ENCODE measurements around the gene MEGF11. TPM values are rescaled to one million over a fixed set of nuclear protein-coding genes. Genes with fewer than 3 reads are reported as not detected.
A peak's percentile ranks its signal among the peaks of the same experiment; 100 is the strongest.

The MEGF11 gene
- total RNA-seq, 1 donor from 2014 or later, result 0.35 TPM

DNA sequence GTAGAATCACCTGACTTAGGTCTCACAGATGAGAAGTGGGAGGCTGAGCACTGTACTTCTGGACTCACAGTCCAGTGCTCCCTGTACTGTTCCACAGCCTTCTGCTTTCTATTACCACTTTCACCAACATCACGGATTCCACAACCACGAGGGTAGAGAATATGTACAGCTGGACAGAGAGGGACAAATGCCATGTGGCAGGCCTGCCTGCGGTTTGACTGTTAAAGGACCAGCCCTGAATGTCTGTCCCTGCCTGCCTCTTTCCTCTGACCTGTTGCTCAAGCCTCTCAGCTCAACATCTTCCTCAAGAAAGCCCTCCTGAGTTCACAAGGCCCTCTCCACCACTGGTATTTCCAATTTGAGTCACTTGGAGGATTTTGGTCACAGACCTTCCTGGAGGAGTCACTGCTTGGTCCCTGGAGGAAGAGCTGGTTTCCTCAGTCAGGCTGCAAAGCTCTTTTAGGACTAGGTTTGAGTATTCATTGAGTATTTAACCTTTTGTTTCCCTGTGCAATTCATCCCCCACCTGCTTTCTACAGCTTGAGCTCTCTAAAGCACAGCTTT, 335.1 kb downstream of the MEGF11 start:
- DNase-seq (ENCODE audit: low spot score), result no peak

DNA sequence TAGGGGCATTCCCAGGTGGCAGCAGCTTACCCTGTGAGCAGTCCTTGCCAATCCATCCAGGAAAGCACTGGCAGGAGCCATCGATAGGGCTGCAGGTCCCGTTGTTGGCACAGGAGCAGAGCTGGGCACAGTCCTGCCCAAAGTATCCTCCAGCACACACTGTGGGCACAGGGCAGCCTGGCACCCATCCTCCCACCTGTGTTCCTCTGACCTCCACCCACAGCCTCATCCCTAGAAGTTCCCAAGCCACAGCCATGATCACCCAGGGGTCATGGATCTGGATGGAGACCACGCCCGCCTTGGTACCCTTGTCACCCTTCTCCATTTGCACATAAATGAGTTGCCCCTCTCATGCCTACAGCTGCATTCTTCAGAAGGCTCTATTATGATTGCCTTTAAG, 335.6 kb downstream of the MEGF11 start:
- DNase-seq (ENCODE audit: low spot score), result no peak

DNA sequence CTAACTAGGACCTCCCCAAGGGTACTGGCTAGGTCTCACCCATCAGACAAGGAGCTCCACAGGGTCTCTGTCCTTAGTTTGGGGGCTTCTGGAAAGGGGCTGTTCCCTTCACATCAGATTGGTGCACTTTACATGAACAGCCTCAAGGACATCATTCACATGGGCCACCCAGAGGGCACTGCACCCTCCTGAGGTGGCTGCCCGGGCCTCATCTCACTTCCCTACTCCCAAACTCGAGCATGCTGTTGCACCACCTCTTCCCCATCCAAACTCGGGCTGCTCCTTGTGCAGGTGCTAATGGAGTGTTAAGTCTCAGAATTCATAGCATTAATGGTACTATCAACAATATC, 336.2 kb downstream of the MEGF11 start:
- no peak for DNase-seq (ENCODE audit: low spot score)

DNA sequence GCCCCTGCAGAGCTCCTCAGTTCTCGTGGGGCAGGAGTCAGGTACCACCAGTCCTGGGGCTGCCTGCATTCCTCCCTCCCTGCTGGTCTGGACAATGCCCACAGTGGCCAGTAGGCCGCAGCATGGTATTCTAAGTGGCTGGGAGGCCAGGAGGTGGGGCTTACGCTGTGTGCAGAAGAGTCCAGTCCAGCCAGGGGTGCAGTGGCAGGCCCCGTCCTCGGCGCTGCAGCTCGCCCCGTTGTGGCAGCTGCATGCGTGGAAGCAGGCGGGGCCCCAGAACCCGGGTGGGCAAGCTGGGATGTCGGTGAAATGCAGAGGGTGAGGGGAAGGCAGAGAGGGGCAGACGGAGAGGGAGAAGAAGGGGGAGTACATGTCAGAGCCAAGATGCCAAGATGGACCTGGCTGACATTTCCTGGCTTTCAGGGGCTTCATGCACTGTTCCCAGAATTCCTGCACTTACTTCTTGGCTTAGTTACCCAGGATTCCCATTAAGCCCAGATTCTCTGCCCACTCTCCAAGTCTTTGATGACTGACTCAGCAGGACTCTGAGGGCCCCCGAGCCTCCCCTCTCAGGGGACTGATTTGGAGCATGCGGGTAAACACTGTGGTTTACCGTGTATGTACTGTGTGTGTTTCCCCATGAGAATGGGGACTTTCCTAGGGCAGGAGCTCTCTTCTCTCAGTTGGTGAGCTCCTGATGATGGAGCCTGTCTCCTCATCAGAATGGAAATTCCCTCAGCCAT, 336.7 kb downstream of the MEGF11 start:
- peak; percentile 59 for DNase-seq (ENCODE audit: low spot score)

- no peak for DNase-seq (ENCODE audit: low spot score)
Measured at GRCh38 chr15:65916041-65916663, 337.4 kb downstream of the MEGF11 start.

GRCh38 chr15:65914981-65915925, 338.3 kb downstream of the MEGF11 start:
- DNase-seq (ENCODE audit: low spot score), result no peak

DNA sequence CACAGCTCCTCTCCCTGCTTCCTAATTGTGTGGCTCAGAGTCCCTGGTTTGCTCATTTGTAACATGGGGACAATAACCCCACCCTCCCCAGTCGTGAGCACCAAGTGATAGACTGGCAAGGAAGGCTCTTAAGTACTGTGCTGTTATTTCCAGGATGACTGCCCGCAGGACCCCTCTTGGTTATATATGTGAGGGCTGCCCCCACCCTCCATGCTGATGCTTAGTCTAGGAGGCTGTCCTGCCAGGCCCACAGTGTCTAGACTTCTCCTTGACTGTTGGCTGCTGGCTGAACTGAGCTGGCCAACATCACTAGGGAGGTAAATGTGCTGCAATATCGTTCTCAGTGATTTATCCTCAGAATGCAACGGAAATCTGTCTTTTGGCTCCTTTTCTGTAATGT, 339.2 kb downstream of the MEGF11 start:
- DNase-seq (ENCODE audit: low spot score), result no peak

GRCh38 chr15:65913631-65914199, 339.8 kb downstream of the MEGF11 start:
- no peak for DNase-seq (ENCODE audit: low spot score)

DNA sequence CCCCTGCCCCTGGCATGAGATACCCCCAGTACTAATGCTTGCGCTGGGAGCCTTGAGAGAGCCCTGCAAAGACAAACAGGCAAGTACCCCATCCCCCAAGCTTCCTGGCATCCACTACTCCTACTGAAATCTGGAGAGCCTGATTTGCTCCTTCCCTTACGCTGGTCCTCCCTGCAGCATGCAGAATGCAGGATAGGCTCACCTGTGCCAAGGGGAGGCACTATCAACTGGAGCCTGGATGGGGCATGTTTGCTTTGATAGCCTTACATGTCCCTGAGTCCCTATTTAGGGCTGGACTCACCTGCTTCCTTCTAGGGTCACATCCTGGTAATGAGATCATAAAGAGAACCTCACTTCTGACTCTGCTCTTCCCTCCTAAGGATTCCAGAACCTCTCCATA, 341.3 kb downstream of the MEGF11 start:
- no peak for DNase-seq (ENCODE audit: low spot score)

DNA sequence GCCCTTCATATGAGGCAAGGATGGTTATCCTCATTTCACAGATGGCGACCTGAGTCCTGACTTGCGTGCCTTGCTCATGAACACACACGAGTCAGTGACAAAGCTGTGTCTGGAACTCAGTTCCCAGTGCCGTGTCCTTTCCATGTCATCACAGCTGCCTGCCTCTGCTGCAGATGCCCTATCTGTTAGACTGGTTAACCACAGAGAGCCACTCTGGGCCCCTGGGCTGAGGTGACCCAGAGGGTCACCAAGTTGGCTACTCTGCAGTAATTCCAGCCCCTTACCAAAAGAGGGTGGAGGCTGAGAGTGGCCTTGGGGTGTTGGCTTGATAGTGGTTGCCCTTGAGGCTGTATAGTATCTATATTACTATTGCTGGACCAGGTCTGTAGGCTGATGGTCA, 343.2 kb downstream of the MEGF11 start:
- no peak for DNase-seq (ENCODE audit: low spot score)

- no peak for DNase-seq (ENCODE audit: low spot score)
Measured at GRCh38 chr15:65909831-65910230, 343.7 kb downstream of the MEGF11 start.

GRCh38 chr15:65908876-65909275, 344.7 kb downstream of the MEGF11 start:
- no peak for DNase-seq (ENCODE audit: low spot score)

DNA sequence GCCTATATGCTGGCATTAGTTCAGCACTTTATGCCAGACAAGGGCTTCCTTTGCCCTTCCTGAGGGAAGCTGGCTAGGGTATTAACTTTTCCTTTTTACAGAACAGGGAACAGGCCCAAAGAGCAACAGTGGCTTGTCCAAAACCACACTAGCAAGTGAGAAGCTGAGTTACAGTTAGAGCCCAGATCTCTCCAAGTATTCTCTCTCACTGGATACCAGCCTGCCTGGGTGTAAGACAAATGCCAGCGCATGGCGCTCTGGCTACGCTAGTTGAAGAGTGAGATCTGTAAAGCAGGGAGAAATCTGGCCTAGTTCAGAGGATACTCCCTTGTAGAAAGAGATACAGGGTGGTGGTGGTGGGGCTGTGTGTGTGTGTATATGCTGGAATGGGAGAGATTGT, 345.9 kb downstream of the MEGF11 start:
- DNase-seq (ENCODE audit: low spot score), result no peak

GRCh38 chr15:65906396-65906795, 347.2 kb downstream of the MEGF11 start:
- no peak for DNase-seq (ENCODE audit: low spot score)

GRCh38 chr15:65904301-65904700, 349.2 kb downstream of the MEGF11 start:
- DNase-seq (ENCODE audit: low spot score), result no peak

DNA sequence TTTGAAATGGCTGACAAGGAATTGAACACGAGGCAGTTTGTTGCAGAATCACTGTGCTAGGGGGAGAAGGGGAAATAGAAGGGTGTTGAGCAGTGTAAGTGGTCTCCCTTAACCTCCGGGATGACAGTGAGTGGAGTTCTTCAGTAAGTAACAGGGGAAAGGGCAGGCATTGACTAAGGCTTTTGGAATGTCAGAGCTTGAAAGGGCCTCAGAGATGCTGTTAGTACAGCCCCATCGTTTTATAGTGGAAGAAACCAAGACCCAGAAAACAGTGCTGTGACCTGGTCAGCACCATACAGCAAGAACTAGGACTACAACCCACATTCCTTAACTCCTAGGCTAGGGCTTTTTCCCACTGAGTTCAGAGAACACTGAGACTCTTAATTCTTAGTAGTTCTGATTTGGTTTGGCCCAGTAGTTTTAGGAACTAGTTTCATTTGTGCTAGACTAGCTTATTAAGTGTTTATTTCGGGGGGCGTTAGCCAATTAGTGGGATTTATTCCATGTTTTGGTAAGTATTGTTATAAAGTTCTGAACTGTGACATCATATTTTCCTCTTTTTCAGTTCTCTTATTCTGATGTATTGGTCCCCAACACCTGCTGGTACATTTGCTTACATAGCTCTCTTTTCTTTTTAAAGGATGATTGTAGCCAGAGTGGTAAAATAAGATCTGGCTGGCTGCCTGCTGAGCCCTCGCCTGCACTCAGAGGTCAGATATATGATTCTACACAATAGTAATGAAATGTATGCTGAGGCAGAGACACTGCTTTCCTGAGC, 350.1 kb downstream of the MEGF11 start:
- no peak for DNase-seq (ENCODE audit: low spot score)

DNA sequence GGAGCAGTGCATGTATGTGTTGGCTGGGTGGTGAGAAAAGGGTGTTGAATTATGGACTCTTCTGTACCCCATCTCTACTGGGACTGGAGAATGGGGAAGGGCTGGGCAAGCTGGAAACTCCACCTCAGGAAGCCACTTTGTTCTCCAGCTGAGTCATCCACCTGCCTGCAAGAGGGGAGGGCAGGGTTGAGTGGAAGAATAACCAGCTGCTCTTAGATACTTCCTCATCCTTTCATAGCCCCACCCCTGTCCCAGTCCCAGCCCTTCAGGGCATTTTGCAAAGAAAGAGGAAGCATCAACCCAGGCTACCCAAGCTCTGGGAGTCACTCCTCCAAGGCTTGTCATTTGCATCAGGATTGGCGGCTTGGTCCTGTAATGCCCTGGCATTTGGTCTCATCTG, 351.2 kb downstream of the MEGF11 start:
- DNase-seq (ENCODE audit: low spot score), result peak; percentile 80

GRCh38 chr15:65901836-65902235, 351.7 kb downstream of the MEGF11 start:
- no peak for DNase-seq (ENCODE audit: low spot score)

DNA sequence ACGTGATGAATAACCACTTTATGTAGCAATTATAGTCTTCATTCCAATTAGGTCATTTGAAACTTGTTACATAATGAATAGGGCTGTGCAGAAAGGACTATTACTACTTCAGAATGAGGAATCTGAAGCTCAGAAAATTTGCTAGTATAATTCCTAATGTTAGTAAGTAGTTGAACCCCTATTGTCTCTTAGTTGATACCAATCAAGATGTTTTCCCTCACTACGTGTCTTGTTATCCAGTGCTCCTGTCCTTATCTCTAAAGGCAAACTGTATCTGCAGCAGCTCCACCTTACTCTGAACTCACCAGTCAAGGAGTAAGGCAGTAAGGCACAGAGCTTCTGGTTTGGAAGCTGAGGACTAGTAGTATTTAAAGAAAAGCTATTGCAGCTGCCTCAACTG, 352.2 kb downstream of the MEGF11 start:
- DNase-seq (ENCODE audit: low spot score), result no peak

DNA sequence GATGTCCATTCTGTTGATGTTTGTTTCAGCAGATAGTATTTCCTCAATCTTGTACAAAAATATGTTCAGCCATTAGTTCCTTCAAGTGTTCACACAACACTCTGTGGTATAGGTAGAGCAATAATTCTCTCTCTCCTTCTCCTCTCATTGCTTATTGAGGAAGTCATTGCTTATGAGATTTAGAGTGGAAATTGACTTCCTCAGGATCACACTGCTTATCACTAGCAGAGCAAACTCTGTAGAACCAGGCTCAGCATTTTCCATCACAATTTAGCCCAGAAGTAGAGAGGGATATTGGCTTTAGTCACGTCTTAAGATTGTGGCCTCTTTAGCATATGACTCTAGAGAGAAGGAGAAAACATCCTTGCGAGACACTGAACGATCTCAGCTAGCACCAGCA, 353.1 kb downstream of the MEGF11 start:
- DNase-seq (ENCODE audit: low spot score), result no peak

DNA sequence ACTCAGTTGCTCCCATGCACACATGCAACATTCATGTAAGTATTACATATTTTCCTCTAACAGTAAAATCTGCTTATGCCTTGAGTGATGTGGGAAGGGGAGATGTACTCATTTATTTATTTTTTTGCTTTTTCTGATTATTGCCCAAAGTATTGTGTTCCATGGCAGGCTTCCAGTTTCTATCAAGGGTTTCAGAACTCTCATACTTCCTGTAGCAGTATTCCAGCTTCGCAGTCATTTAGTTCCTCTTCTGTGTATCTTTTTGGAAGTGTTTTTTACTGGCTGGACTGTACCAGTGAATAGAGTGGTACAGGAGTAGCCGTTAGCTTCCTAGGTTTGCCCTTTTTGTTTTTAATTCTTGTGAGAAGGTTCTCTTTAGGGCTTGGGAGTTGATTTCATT, 357.3 kb downstream of the MEGF11 start:
- no peak for DNase-seq (ENCODE audit: low spot score)

Measured in mucosa of gallbladder (tissue), 1 donor.